Left hindlimb (tissue), 1 donor: ENCODE results near the gene VTN.

ENCODE experiments used
- DNase-seq: peaks from one replicate; pipeline ENCODE4 v3.0.0-alpha.2; 2018

The VTN gene

GRCh38 chr17:28370035-28370743, at the start of gene VTN:
VTN (minus strand) TSS chr17:28370307; CDS start chr17:28370203, 104 bp downstream.
- no peak for DNase-seq

DNA sequence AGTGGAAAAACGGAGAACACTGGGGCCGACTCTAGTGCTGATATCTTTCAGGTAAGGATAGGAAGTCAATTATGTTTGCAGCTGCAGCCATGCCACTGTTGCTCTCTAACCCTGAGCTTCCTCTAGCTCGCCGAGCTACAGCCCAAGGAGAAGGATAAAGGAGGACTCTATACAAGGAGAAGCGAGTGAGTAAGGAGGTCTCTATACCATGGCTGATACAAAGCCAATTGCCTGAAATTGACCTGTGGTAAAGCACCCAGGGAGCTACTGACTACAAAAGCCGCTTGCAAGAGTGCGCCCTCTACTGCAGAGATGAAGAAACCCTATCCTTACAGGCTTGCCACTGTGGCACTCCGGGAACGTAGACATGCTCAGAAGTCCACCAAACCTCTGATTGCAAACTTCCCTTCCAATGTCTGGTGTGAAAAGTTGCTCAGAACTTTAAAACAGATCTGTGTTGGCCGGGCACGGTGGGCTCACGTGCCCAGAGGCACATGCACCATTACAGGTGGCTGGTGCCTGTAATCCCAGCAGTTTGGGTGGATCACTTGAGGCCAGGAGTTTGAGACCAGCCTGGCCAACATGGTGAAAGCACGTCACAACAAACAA, 46.7 kb upstream of the VTN start:
- DNase-seq: no peak

- DNase-seq: no peak
Measured at GRCh38 chr17:28415886-28416285, 45.8 kb upstream of the VTN start.

DNA sequence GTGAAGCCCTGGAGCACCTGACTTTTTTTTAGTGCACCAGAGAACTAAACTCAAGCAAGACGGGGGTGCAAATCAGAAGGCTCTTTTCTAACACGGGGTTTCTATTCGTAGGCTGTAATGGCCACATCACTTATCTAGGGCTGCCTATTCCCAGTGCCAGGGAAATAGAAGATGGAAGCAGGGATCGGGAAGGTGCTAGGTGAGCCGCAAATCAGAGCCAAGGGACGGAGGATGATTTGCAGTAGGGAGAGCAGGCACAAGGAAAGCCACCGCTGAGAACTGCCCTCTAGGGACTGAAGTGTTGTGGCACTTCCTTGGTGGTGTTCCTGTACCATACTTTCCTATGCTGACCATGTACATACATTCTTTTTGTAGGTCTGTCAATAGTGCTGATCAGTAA, 43.7 kb upstream of the VTN start:
- no peak for DNase-seq

GRCh38 chr17:28412099-28412498, 42.0 kb upstream of the VTN start:
- DNase-seq: no peak

- DNase-seq: no peak
Measured at GRCh38 chr17:28407974-28408306, 37.8 kb upstream of the VTN start.

DNA sequence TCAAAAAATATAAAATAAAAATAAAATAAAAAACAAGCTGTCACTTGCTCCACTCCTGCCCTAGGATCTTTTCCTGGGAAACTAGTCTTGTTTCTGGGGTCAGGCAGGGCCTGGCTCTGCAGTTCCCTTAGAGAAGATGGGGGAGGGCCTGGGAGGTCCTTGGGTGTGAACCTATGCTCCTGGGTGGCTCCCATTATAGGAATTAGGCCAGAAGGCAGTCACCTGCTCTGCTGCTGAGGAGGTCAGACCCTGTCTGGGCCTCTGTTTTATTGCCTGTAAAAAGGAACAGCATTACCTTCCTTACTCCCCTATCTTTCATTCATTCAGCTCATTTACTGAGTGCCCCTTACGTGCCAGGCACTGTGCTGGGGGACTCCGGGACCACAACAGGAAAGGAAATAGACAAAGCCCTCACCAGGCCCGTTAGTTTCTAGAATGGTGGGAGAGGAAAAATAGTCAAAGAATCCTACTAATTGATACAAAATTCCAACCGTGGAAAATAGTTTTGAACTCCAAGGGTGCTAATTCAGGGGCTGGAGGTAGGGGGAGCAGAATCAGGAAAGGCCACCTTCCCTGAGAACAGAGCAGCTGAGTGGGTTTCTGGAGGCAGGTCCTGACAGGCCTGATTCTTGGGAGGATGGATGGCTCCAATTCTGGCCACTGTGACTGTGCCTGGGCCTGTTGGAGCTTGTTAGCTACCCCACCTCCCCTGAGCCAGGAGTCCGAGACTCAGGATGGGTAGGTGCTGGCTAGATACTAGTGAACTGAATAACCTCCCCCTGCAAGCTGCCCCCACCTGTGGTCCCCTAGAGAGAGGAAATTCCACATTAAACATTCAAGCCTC, 37.2 kb upstream of the VTN start:
- no peak for DNase-seq

GRCh38 chr17:28406473-28406814, 36.3 kb upstream of the VTN start:
- no peak for DNase-seq

- peak; percentile 80 for DNase-seq
Measured at GRCh38 chr17:28405632-28406472, 35.7 kb upstream of the VTN start, which contains the start of gene SLC46A1. SLC46A1 (minus strand) TSS chr17:28406212; CDS start chr17:28406114, 98 bp downstream.

- DNase-seq: no peak
Measured at GRCh38 chr17:28404812-28405570, 34.9 kb upstream of the VTN start.

DNA sequence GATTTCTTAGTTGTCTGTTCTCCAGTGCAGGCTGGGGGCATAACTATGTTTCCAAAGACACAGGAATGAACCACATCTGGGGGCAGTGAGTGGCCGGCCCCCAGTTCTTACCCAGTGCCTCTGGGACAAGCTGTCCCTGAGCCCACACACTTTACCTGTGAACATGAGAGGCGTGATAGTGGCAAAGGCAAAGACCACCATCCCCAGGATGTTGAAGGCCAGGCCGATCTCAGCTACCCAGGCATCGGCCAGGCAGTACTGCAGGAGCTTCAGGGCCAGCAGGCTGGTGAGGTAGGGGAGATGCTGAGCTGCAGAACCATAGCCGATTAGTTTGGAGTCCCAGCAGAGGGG, 34.3 kb upstream of the VTN start:
- no peak for DNase-seq

- no peak for DNase-seq
Measured at GRCh38 chr17:28404007-28404406, 33.9 kb upstream of the VTN start.

DNA sequence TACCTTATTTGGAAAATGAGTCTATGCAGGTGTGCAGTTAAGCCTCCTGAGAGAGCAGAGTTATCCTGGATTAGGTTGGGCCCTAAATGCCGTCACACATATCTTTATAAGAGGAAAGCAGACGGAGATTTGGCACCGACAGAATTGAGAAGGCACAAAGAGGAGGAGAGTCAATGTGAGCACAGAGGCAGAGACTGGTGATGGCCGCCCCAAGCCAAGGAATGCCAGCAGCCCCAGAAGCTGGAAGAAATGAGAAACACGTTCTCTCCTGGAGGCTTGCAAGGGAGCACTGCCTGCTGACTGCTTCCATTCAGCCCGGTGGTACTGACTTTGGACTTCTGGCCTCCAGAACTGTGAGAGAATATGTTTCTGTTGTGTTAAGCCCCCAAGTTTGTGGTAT, 32.7 kb upstream of the VTN start:
- no peak for DNase-seq

GRCh38 chr17:28402224-28402630, 32.1 kb upstream of the VTN start:
- DNase-seq: no peak

DNA sequence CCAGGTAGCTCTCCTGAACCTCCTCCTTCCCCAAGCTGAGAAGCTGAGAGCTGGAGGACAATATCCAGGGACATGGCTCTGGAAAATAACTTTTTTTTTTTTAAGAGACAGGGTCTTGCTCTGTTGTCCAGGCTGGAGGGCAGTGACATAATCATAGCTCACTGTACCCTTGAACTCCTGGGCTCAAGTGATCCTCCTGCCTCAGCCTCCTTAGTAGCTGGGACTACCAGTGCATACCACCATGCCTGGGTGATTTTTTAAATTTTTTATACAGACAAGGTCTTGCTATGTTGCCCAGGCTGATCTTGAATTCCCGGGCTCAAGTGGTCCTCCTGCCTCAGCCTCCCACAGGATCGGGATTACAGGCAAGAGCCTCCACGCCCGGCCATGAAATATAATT, 29.7 kb upstream of the VTN start:
- DNase-seq: no peak

DNA sequence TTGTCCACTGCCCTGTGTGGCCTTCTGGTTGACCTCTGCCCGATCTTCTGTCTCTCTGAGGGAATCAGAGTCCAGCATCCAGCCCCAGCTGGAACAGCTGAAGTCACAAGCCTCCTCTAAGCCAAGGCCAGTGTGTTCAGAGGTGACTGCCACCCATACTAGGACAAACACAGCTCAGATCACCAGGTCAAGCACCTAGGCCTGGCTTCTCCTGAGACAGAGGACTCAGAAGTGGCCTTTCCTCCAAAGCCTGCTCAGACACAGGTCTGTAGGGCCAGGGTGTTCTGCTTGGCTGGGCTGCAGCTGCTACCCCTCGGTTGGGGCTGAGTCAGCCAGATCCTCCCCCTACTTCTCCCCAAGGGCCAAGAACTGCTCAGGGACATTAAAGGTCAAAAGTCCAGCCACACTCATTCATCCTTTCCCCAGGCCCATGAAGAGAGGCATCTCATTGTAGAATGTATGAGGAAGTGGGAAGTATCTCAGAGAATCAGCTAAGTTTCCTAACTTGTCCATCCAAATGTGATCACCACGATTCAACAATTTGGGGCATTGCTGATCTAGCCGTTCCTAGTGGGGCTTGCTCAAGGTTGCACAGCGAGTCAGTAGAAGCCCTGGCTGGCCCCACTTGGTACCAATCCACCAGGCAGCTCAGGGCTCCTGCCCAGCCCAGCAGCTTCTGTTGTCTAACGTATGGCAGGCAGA, 28.3 kb upstream of the VTN start:
- DNase-seq: no peak

GRCh38 chr17:28397687-28398279, 27.7 kb upstream of the VTN start:
- DNase-seq: no peak

- DNase-seq: no peak
Measured at GRCh38 chr17:28397275-28397674, 27.2 kb upstream of the VTN start.

DNA sequence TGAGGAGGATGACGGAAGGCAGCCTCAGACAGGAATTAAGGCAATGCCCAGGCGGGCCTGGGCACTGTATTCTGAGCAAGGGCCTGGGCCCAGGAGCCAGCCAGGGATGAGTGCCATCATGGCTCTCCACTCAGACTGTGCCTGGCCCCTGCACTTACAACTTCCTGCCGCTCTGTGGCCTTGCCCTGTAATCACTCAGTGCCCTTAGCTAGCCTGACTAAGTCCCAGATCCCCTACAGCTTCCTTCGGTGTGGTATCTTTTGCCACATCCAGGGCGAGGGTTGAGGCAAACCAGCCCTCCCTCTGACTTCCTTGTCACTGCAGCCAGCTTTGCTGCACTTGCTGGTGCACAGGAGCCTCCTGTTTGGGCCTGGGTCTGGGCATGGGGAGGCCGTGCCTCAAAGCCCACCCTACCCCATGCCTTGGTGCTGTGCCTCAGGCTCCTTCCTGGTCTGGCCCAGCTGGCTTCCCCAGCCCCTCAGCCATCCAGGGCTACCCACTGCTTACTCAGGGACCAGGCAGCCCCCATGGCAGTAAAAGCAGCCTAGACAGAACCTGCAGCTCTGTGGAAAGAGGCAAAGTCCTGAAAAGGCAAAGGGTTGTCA, 26.6 kb upstream of the VTN start:
- no peak for DNase-seq

GRCh38 chr17:28395968-28396367, 25.9 kb upstream of the VTN start:
- DNase-seq: no peak

DNA sequence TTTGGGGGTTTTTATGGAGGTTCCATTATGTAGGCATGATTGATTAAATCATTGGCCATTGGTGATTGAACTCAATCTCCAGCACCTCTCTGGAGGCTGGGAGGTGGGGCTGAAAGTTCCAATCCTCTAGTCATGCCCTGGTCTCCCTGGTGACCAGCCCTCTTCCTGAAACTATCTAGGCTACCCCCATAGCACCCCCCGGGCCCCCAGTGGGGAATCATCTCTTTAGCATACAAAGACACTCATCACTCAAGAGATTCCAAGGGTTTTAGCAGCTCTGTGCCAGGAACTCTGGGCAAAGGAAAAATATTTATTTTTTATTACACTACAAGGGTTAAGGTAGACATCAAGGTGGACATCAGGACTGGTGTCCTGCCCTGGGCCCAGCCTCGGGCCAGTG, 25.3 kb upstream of the VTN start:
- DNase-seq: no peak
